Mesendoderm (in vitro differentiated cells): ENCODE measurements around the gene PSAP.
A peak's percentile ranks its signal among the peaks of the same experiment; 100 is the strongest.

Experiments
- DNase-seq: peaks from one replicate; pipeline ENCODE4 v3.0.0; 2013
- H2AK5ac ChIP-seq: 2 replicates; pipeline ENCODE4 v1.6.1; 2013; ENCODE audit warnings: low read length, inconsistent platforms
- H2BK120ac ChIP-seq: 2 replicates; pipeline ENCODE4 v1.6.1; 2013; ENCODE audit warnings: low read depth, mild to moderate bottlenecking, low read length, moderate library complexity, mixed read lengths
- H2BK15ac ChIP-seq: replicated peaks from 2 replicates; pipeline ENCODE4 v1.6.1; 2013; ENCODE audit warnings: low read depth, mild to moderate bottlenecking, moderate library complexity
- H2BK5ac ChIP-seq: 2 replicates; pipeline ENCODE4 v1.6.1; 2013; ENCODE audit warnings: low read length, inconsistent platforms
- H3K18ac ChIP-seq: 2 replicates; pipeline ENCODE4 v1.6.1; 2013; ENCODE audit warnings: mild to moderate bottlenecking, low read length, mixed read lengths
- H3K23ac ChIP-seq: one replicate; pipeline ENCODE4 v1.6.1; 2013; ENCODE audit warnings: low read length
- H3K27ac ChIP-seq: 2 replicates; pipeline ENCODE4 v1.5.1; 2013; ENCODE audit warnings: low read depth, mild to moderate bottlenecking, inconsistent platforms, low read length, moderate library complexity
- H3K27me3 ChIP-seq: 2 replicates; pipeline ENCODE4 v1.6.1; 2013; ENCODE audit warnings: low read length, control low read depth, mild to moderate bottlenecking, inconsistent platforms; ENCODE audit not compliant: insufficient read depth, poor library complexity
- H3K36me3 ChIP-seq: 2 replicates; pipeline ENCODE4 v1.6.1; 2013; ENCODE audit warnings: low read length, inconsistent platforms; ENCODE audit not compliant: control insufficient read depth, insufficient read depth
- H3K4ac ChIP-seq: one replicate; pipeline ENCODE4 v1.6.1; 2013; ENCODE audit warnings: low read depth, mild to moderate bottlenecking, low read length, moderate library complexity
- H3K4me1 ChIP-seq: 2 replicates; pipeline ENCODE4 v1.6.1; 2013; ENCODE audit warnings: low read depth, low read length, inconsistent platforms; ENCODE audit not compliant: control insufficient read depth
- H3K4me2 ChIP-seq: 2 replicates; pipeline ENCODE4 v1.6.1; 2013; ENCODE audit warnings: low read length
- H3K4me3 ChIP-seq: 2 replicates; pipeline ENCODE4 v1.5.1; 2013; ENCODE audit warnings: mild to moderate bottlenecking, low read length
- H3K56ac ChIP-seq: one replicate; pipeline ENCODE4 v1.6.1; 2013; ENCODE audit warnings: low read length
- H3K79me1 ChIP-seq: 2 replicates; pipeline ENCODE4 v1.6.1; 2013; ENCODE audit warnings: low read length, inconsistent platforms
- H3K79me2 ChIP-seq: 2 replicates; pipeline ENCODE4 v1.6.1; 2013; ENCODE audit warnings: mild to moderate bottlenecking, low read length; ENCODE audit not compliant: control insufficient read depth, insufficient read depth
- H3K9ac ChIP-seq: 2 replicates; pipeline ENCODE4 v1.6.1; 2013; ENCODE audit warnings: low read length, inconsistent platforms
- H4K5ac ChIP-seq: one replicate; pipeline ENCODE4 v1.6.1; 2013; ENCODE audit warnings: low read length
- H4K8ac ChIP-seq: one replicate; pipeline ENCODE4 v1.6.1; 2013; ENCODE audit warnings: low read depth, mild to moderate bottlenecking, control low read depth, low read length, moderate library complexity
- WGBS: extraction: QIAGEN DNeasy Blood & Tissue Kit; methylation state at CpG from one replicate; pipeline ENCODE4 v1.1.7; 2013; ENCODE audit warnings: low lambda C conversion rate, missing lambda C conversion rate; ENCODE audit not compliant: insufficient coverage; ENCODE audit errors: extremely low coverage; 5-methylcytosine and 5-hydroxymethylcytosine counted together

The PSAP gene

DNA sequence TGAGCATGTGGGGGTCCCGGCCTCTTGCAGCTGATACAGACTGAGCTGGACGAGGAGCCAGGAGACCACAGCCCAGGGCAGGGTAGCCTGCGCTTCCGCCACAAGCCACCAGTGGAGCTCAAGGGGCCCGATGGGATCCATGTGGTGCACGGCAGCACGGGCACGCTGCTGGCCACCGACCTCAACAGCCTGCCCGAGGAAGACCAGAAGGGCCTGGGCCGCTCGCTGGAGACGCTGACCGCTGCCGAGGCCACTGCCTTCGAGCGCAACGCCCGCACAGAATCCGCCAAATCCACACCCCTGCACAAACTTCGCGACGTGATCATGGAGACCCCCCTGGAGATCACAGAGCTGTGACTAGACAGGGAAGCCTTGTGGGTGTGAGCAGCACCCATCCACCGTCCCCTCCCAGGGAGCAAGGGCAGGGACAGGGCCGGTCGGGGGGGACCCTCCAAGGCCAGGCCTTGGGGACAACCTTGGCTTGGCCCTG is 36.1 kb downstream of the PSAP start:
- H3K9ac ChIP-seq = no peak overlapping the region
- H3K79me2 ChIP-seq = no peaks in the 10 kb centered on the region
- no peaks in the 10 kb centered on the region for H3K79me1 ChIP-seq
- no peak overlapping the region for H3K4ac ChIP-seq
- no peak overlapping the region for H4K5ac ChIP-seq
- H3K18ac ChIP-seq = no peak overlapping the region
- H3K4me1 ChIP-seq = no peaks in the 10 kb centered on the region
- H2AK5ac ChIP-seq = no peak overlapping the region
- no CpG with 5 or more reads among the region's 26 CpGs for WGBS
- no peak overlapping the region for H3K56ac ChIP-seq
- H3K27ac ChIP-seq = no peak overlapping the region
- H2BK120ac ChIP-seq = no peak overlapping the region
- H3K4me2 ChIP-seq = no peak overlapping the region
- H4K8ac ChIP-seq = no peak overlapping the region
- H2BK15ac ChIP-seq = no peak overlapping the region
- peaks cover 18% of the 10 kb centered on the region for H3K36me3 ChIP-seq
- H3K23ac ChIP-seq = no peak overlapping the region
- no peak overlapping the region for H3K4me3 ChIP-seq
- no peaks in the 10 kb centered on the region for H3K27me3 ChIP-seq
- no peak for DNase-seq
- H2BK5ac ChIP-seq = no peak overlapping the region

GRCh38 chr10:71812913-71813590 is 38.0 kb downstream of the PSAP start:
- Histone ChIP-seq H2BK15ac (no peak overlapping the region), H3K79me2 (no peaks in the 10 kb centered on the region), H4K5ac (no peak overlapping the region), H3K27ac (no peak overlapping the region), H2BK5ac (no peak overlapping the region), H3K18ac (no peak overlapping the region), H2AK5ac (no peak overlapping the region), H3K23ac (no peak overlapping the region), H3K4me3 (no peak overlapping the region), H3K4me1 (no peaks in the 10 kb centered on the region), H2BK120ac (no peak overlapping the region), H3K4me2 (no peak overlapping the region), H3K56ac (no peak overlapping the region), H3K4ac (no peak overlapping the region), H3K79me1 (no peaks in the 10 kb centered on the region), H3K36me3 (peaks cover 8% of the 10 kb centered on the region), H4K8ac (no peak overlapping the region), H3K9ac (no peak overlapping the region), H3K27me3 (no peaks in the 10 kb centered on the region)
- no peak for DNase-seq
- no CpG with 5 or more reads among the region's 11 CpGs for WGBS

- Histone ChIP-seq H3K9ac (no peak overlapping the region), H3K23ac (no peak overlapping the region), H4K5ac (no peak overlapping the region), H3K4me2 (no peak overlapping the region), H3K79me2 (no peaks in the 10 kb centered on the region), H2BK5ac (no peak overlapping the region), H3K36me3 (peaks cover 5% of the 10 kb centered on the region), H3K4ac (no peak overlapping the region), H3K4me1 (no peaks in the 10 kb centered on the region), H3K56ac (no peak overlapping the region), H3K4me3 (no peak overlapping the region), H2AK5ac (no peak overlapping the region), H2BK15ac (no peak overlapping the region), H3K27ac (no peak overlapping the region), H3K18ac (no peak overlapping the region), H3K79me1 (no peaks in the 10 kb centered on the region), H2BK120ac (no peak overlapping the region), H3K27me3 (no peaks in the 10 kb centered on the region), H4K8ac (no peak overlapping the region)
- DNase-seq = peak; percentile 46
- no CpG with 5 or more reads among the region's 22 CpGs for WGBS
Observed at GRCh38 chr10:71812016-71812912, 38.8 kb downstream of the PSAP start.

DNA sequence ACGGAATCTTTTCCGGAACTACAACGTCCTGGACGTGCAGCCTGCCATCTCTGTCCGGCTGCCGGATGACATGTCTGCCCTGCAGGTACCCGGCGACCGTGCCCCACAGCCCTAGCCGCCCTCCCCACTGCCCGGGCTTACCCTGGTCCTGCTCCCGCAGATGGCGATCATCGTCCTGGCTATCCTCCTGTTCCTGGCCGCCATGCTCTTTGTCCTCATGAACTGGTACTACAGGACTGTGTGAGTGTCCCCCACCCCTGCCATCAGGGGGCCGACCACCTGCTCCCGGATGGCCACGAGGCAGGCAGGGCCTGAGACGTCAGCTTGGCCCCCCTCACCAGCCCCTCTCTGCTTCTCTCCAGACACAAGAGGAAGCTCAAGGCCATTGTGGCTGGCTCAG is 39.7 kb downstream of the PSAP start:
- no peak for DNase-seq
- Histone ChIP-seq H3K56ac (no peak overlapping the region), H3K4ac (no peak overlapping the region), H2BK120ac (no peak overlapping the region), H2BK15ac (no peak overlapping the region), H3K9ac (no peak overlapping the region), H2BK5ac (no peak overlapping the region), H3K23ac (no peak overlapping the region), H4K8ac (no peak overlapping the region), H2AK5ac (no peak overlapping the region), H3K4me3 (no peak overlapping the region), H3K79me1 (no peaks in the 10 kb centered on the region), H3K27ac (no peak overlapping the region), H4K5ac (no peak overlapping the region), H3K27me3 (no peaks in the 10 kb centered on the region), H3K18ac (no peak overlapping the region), H3K4me2 (no peak overlapping the region), H3K36me3 (peaks cover under 1% of the 10 kb centered on the region), H3K4me1 (no peaks in the 10 kb centered on the region), H3K79me2 (no peaks in the 10 kb centered on the region)
- WGBS = no CpG with 5 or more reads among the region's 19 CpGs

GRCh38 chr10:71810048-71810750 is 40.9 kb downstream of the PSAP start:
- H3K27ac ChIP-seq = no peak overlapping the region
- H3K79me2 ChIP-seq = no peaks in the 10 kb centered on the region
- H2AK5ac ChIP-seq = no peak overlapping the region
- H4K8ac ChIP-seq = no peak overlapping the region
- H3K79me1 ChIP-seq = no peaks in the 10 kb centered on the region
- no peak overlapping the region for H3K4me2 ChIP-seq
- H2BK5ac ChIP-seq = no peak overlapping the region
- H2BK15ac ChIP-seq = no peak overlapping the region
- H3K4ac ChIP-seq = no peak overlapping the region
- H2BK120ac ChIP-seq = no peak overlapping the region
- no peak overlapping the region for H3K23ac ChIP-seq
- no peak overlapping the region for H3K56ac ChIP-seq
- no peak for DNase-seq
- no peak overlapping the region for H4K5ac ChIP-seq
- WGBS = no CpG with 5 or more reads among the region's 13 CpGs
- H3K18ac ChIP-seq = no peak overlapping the region
- H3K9ac ChIP-seq = no peak overlapping the region
- H3K36me3 ChIP-seq = no peaks in the 10 kb centered on the region
- H3K27me3 ChIP-seq = no peaks in the 10 kb centered on the region
- no peak overlapping the region for H3K4me3 ChIP-seq
- H3K4me1 ChIP-seq = no peaks in the 10 kb centered on the region
